ENCODE results near the gene IGF2R.
"Not testable (repeated sequence)": the region's sequence is repeated elsewhere in the genome, so short reads cannot be mapped to it uniquely, and the experiment has no call there.

Gene IGF2R

GRCh38 chr6:159953091-159953601 lies 15.7 kb upstream of the IGF2R start:
- no peak for DNase-seq (ENCODE audit: low spot score)

- DNase-seq (ENCODE audit: low spot score): no peak
These were observed 12.9 kb upstream of the IGF2R start for GRCh38 chr6:159955945-159956361.

DNA sequence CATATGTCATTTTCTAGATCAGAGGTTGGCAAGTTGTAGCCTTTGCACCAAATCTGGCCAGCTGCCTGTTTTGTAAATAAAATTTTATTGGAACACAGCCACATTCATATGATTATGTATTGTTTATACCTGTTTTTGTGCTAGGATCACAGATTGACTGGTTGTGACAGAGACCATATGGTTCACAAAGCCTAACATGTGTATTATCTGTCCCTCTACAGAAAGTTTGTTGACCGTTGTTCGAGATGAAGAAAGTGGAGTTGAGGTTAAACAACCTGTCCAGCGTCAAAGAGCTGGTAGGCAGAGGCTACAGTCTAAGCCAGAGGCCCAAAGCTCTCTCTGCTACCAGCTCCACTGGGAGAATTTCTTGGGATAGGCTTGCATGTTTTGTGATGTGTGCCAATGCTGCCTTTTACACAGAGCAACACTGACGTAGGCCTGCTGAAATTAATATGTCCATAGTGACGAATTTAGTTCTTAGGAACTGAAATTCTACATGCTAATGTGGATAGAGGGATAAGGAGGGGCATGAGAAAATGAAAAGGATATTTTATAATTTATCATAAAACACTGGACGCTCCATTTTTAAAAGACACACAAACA lies 11.7 kb upstream of the IGF2R start:
- no peak for DNase-seq (ENCODE audit: low spot score)

GRCh38 chr6:159959165-159959975 lies 9.5 kb upstream of the IGF2R start:
- DNase-seq (ENCODE audit: low spot score): no peak

GRCh38 chr6:159959976-159960384 lies 8.9 kb upstream of the IGF2R start:
- no peak for DNase-seq (ENCODE audit: low spot score)

- no peak for DNase-seq (ENCODE audit: low spot score)
These were observed 8.4 kb upstream of the IGF2R start for GRCh38 chr6:159960485-159960884.

GRCh38 chr6:159961528-159961927 lies 7.4 kb upstream of the IGF2R start:
- no peak for DNase-seq (ENCODE audit: low spot score)

DNA sequence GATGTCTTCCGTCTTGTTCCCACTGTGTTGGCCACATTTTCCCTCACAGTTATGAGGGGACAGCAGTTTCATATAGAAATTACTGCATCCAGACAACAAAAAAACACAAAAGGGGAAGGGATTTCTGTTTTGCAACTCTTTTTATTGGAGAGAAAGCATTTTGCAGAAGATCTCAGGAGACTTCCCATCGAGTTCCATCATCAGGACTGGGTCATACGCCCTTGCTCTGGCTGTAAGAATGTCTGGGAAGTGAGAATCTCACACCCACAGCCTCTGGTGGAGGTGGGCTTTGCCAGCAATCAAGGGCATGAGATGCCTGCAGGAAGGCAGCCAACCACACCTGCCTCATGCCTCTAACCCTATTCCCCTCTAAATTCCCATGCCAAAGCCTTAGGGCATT lies 5.8 kb upstream of the IGF2R start:
- DNase-seq (ENCODE audit: low spot score): no peak

- DNase-seq (ENCODE audit: low spot score): no peak
These were observed 4.8 kb upstream of the IGF2R start for GRCh38 chr6:159964046-159964445.

GRCh38 chr6:159966339-159966738 lies 2.5 kb upstream of the IGF2R start:
- DNase-seq (ENCODE audit: low spot score): no peak

DNA sequence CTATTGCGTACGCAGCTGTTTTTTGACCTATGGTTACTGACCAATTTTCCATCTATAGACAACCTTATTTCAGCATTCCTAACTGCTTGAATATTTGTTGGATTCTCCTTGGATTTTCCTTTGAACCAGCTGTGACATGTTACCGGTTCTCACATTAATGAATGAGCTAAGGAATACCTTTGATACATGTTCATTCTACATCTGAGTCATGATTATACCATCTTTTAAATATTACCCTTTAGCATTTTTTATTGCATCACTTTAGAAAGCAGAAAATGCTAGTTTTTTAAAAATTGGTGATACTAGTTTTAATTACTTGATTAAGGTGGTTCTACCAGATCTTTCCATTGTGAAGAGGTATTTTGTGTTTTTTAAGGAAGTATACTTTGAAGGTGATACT lies 1.9 kb upstream of the IGF2R start:
- DNase-seq (ENCODE audit: low spot score): no peak

DNA sequence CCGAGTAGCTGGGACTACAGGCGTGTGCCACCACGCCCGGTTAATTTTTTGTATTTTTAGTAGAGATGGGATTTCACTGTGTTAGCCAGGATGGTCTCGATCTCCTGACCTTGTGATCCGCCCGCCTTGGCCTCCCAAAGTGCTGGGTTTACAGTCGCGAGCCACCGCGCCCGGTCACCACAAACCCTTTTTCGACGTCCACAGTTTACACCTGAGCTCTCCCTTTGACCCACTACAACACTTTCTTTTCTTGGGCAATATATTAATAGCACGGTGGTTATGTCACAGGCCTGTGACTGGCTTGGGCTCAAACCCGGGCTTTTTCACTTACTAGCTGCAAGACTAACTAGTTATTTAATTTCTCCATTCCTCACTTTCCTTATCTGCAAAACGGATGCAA lies 1.3 kb upstream of the IGF2R start:
- not testable (repeated sequence) for DNase-seq (ENCODE audit: low spot score)

DNA sequence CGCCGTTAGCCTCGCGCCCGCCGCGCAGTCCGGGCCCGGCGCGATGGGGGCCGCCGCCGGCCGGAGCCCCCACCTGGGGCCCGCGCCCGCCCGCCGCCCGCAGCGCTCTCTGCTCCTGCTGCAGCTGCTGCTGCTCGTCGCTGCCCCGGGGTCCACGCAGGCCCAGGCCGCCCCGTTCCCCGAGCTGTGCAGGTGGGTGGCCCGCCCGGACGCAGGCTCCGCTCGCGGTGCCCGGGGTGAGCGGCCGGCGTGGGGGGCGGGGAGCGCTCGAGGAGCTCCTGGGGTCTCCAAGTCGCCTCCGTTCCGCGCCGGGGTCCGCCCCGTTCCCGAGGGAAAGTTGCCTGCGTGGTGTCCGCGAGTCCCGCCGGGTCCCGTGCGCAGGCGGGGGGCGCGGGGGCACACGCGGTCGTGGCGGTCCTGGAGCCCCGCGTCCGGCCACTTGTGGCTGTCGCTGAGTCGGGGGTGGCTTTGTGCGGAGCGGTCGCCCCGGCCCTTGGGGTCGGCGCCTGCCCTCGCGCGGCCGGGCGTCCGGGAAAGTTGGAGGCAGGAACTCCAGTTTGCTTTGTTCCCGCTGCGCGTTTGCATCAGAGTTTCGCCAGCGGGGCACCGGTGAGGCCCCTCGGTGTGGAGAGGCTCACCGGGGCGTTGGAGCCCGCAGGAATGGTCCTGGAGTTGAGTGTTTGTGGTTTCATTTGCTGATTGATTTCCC lies 476 bp downstream of the IGF2R start:
- DNase-seq (ENCODE audit: low spot score): no peak

- peak; percentile 32 for DNase-seq (ENCODE audit: low spot score)
These were observed 1.0 kb downstream of the IGF2R start for GRCh38 chr6:159969921-159970320.

GRCh38 chr6:159970659-159971063 lies 1.8 kb downstream of the IGF2R start:
- no peak for DNase-seq (ENCODE audit: low spot score)

DNA sequence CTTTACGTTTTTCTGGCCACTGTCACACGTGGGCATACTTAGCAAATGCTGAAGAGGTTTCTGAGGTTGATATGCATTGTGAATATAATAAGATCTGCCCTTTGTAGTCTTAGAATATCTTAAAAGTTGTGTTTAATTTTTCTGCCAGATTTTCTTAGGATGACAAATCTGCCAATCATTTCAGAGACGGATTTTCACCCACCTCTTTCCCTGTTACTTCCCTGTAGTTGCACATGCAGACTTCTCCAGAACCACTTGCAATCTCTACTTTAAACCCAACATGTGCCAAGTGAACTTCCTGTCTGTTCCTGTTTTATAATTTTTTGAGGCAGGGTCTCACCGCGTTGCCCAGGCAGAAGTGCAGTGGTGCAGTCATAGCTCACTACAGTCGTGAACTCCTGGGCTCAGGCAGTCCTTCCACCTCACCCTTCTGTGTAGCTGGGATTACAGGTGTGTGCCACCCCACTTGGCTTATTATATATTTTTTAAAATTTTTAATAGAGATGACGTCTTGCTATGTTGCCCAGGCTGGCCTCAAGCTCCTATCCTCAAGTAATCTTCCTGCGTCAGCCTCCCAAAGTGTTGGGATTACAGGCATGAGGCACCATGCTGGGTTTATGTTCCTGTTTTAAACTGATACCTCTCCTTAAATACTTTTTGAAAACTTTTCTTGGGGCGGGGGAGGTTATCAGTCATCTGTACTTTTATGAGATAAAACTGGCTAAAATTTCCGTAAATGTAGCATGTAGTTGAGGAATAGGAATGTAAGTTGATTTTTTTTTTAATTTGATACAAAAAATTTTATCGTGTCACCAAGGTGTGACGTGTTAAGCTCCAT lies 2.7 kb downstream of the IGF2R start:
- DNase-seq (ENCODE audit: low spot score): no peak

DNA sequence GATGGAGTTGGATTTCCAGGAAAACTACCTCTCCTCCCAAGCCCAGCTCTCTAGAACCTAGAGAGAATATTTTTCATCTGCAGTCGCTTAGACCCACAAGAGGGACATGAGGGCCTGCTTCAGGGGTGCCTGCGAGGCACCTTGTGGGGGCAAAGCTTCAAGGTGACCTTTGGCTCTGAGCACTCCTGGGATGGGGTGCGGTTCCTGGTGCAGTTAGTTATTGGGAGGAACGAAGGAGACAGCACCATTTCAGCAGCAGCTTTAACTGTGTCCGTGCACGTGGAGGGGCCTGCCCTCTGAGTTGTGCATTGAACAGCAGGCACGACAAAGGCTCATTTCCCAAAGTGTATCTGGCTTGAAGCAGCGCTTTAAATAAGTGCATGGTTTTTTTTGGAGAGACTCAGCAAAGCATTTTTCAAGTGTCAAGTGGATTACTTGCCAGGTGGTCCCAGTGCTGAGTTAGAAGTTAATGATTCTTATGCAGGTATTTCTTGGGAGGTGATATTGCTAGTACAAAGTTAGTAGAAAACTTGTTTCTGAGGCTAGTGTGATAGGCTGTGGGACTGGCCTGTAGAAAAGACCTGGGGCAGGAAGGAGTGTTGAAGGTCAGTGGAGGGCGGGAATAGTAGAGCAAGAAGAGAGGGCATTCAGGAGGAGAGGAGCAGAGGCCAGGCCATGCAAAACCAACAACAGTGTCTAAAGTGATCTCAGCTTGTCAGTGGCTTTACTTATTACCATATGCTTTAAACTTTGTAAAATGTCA lies 3.8 kb downstream of the IGF2R start:
- no peak for DNase-seq (ENCODE audit: low spot score)

DNA sequence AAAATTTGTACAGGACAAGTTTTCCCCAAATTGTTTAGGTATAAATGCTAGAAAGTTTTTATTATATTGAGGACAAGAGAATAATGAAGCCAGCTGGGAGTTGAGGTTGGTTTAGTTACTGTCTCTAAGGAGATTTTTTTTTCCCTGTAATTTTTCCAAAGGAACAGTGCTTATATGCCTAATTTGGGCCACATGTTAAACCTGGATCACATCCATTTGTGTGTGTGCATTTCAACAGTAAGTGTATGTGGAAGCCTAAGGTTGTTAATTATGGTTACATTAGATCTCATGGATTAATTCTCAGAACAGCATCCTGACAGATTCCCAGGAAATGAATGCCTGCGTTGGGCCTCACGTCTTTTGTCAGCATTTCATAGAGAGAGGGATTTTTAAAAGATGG lies 4.5 kb downstream of the IGF2R start:
- no peak for DNase-seq (ENCODE audit: low spot score)

DNA sequence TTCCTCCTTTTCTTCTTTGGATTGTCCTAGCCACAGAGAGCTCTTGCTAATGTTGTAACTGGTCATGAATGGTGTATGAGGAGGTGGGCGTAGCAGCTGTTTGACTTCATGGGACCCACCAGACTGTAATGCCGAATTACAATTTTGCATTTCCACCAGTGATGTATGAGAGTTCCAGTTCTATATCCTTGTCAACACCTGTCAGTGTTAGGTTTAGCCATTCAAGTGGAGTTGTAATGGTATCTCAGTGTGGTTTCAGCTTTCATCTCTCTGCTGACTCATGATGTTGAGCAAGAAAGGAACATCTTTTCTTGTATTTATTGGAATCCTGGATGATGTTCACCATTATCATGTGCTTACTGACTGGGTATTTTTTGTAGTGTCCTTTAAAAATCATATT lies 5.1 kb downstream of the IGF2R start:
- peak; percentile 43 for DNase-seq (ENCODE audit: low spot score)

- no peak for DNase-seq (ENCODE audit: low spot score)
These were observed 6.0 kb downstream of the IGF2R start for GRCh38 chr6:159974932-159975331.

DNA sequence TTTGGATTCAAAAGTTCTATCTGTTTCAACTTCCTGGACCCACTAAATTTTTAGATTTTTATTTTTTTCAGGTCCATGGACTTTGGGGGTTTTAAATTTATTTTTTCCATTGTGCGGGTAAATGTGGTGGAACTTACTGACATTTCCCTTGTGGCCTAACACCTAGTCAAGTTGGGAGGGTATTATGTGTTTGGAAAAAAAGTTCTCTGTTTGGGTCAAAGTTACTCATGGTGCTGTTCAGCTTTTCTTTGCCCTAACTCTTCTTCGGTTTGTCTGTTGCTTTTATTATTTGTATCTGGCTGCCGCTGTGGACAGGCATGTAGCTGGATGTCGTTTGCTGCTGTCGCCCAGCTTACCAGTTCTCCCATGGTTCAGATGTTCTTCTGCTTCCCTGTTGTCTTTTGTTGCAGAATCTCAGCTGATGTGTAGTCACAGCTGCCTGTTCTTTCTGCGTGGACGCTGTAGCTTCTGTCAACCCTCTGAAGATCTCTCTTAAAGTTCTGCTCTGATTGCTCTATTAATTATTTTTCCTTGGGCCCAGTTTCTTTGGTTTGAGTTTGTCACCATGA lies 7.9 kb downstream of the IGF2R start:
- no peak for DNase-seq (ENCODE audit: low spot score)
